ENCODE data around the gene HIGD1C. TPM values are rescaled to one million over a fixed set of nuclear protein-coding genes. Genes with fewer than 3 reads are reported as not detected.

HIGD1C gene
- polyA plus RNA-seq, 1 experiment = not detected

- no peak for TF ChIP-seq CTCF (IDR thresholded peaks at IDR 0.05; ENCODE audit: insufficient read depth, low read depth, low read length)
- Histone ChIP-seq H3K27me3 (ENCODE audit: control insufficient read depth, insufficient read depth, low read length) (no peaks in the 10 kb centered on the region), H3K36me3 (ENCODE audit: control insufficient read depth, insufficient read depth, low read length) (no peaks in the 10 kb centered on the region; the same call in 1 of the 2 replicates), H3K4me3 (ENCODE audit: low read depth, low read length) (no peak overlapping the region)
- DNase-seq (ENCODE audit: low read depth) = no peak
- POLR2A ChIA-PET = interaction anchor here (0.5 kb wide), 1 partner anchor 582 kb away, joined by 3 read pairs; no protein-coding TSS in a partner anchor
- CTCF ChIA-PET = interaction anchor here (0.9 to 6.3 kb wide), 11 partner anchors 9 to 219 kb away, joined by 3 to 64 read pairs (median 4); partner anchors contain the start of gene ATF1
Measured at GRCh38 chr12:50984586-50985298, 32.4 kb downstream of the HIGD1C start.

- TF ChIP-seq CTCF (IDR thresholded peaks at IDR 0.05; ENCODE audit: insufficient read depth, low read depth, low read length) = no peak
- no peak overlapping the region for H3K4me3 ChIP-seq (ENCODE audit: low read depth, low read length)
- DNase-seq (ENCODE audit: low read depth) = peak; percentile 33
- no peaks in the 10 kb centered on the region; the same call in 1 of the 2 replicates for H3K36me3 ChIP-seq (ENCODE audit: control insufficient read depth, insufficient read depth, low read length)
- ChIA-PET CTCF (interaction anchor here (0.8 to 6.3 kb wide), 13 partner anchors 9 to 480 kb away, joined by 3 to 64 read pairs (median 3); partner anchors contain the start of gene ATF1), POLR2A (interaction anchor here (0.5 to 0.7 kb wide), 3 partner anchors 34 to 583 kb away, joined by 3 to 11 read pairs (median 4); no protein-coding TSS in a partner anchor)
- H3K27me3 ChIP-seq (ENCODE audit: control insufficient read depth, insufficient read depth, low read length) = no peaks in the 10 kb centered on the region
Measured at GRCh38 chr12:50985322-50985721, 33.0 kb downstream of the HIGD1C start.

- peak; percentile 21 for DNase-seq (ENCODE audit: low read depth)
- peaks cover 11% of the 10 kb centered on the region for H3K36me3 ChIP-seq (ENCODE audit: control insufficient read depth, insufficient read depth, low read length)
- TF ChIP-seq CTCF (IDR thresholded peaks at IDR 0.05; ENCODE audit: insufficient read depth, low read depth, low read length) = peak; percentile 67
- ChIA-PET CTCF (interaction anchor here (0.6 to 6.3 kb wide), 24 partner anchors 8 to 915 kb away, joined by 3 to 64 read pairs (median 4); partner anchors contain the start of genes ATF1, DIP2B and SLC11A2), POLR2A (no interaction called here)
- no peaks in the 10 kb centered on the region for H3K27me3 ChIP-seq (ENCODE audit: control insufficient read depth, insufficient read depth, low read length)
- H3K4me3 ChIP-seq (ENCODE audit: low read depth, low read length) = no peak overlapping the region
Measured at GRCh38 chr12:50986966-50987737, 34.8 kb downstream of the HIGD1C start.

GRCh38 chr12:50988051-50988450 lies 35.7 kb downstream of the HIGD1C start:
- Histone ChIP-seq H3K4me3 (ENCODE audit: low read depth, low read length) (no peak overlapping the region), H3K27me3 (ENCODE audit: control insufficient read depth, insufficient read depth, low read length) (no peaks in the 10 kb centered on the region), H3K36me3 (ENCODE audit: control insufficient read depth, insufficient read depth, low read length) (peaks cover 15% of the 10 kb centered on the region)
- ChIA-PET CTCF (interaction anchor here (1.2 to 6.3 kb wide), 12 partner anchors 7 to 353 kb away, joined by 3 to 64 read pairs (median 4); partner anchors contain the start of gene ATF1), POLR2A (interaction anchor here (0.5 kb wide), 1 partner anchor 223 kb away, joined by 3 read pairs; no protein-coding TSS in a partner anchor)
- no peak for DNase-seq (ENCODE audit: low read depth)
- TF ChIP-seq CTCF (IDR thresholded peaks at IDR 0.05; ENCODE audit: insufficient read depth, low read depth, low read length) = no peak

- Histone ChIP-seq H3K27me3 (ENCODE audit: control insufficient read depth, insufficient read depth, low read length) (no peaks in the 10 kb centered on the region), H3K4me3 (ENCODE audit: low read depth, low read length) (no peak overlapping the region), H3K36me3 (ENCODE audit: control insufficient read depth, insufficient read depth, low read length) (peaks cover 15% of the 10 kb centered on the region)
- ChIA-PET CTCF (interaction anchor here (0.5 to 6.3 kb wide), 5 partner anchors 10 to 223 kb away, joined by 3 to 64 read pairs (median 3); partner anchors contain the start of gene ATF1), POLR2A (no interaction called here)
- DNase-seq (ENCODE audit: low read depth) = no peak
- TF ChIP-seq CTCF (IDR thresholded peaks at IDR 0.05; ENCODE audit: insufficient read depth, low read depth, low read length) = no peak
Measured at GRCh38 chr12:50988871-50989270, 36.5 kb downstream of the HIGD1C start.

Measured in BJ (cell line).